ENCODE results near the gene SBF2.

DNA sequence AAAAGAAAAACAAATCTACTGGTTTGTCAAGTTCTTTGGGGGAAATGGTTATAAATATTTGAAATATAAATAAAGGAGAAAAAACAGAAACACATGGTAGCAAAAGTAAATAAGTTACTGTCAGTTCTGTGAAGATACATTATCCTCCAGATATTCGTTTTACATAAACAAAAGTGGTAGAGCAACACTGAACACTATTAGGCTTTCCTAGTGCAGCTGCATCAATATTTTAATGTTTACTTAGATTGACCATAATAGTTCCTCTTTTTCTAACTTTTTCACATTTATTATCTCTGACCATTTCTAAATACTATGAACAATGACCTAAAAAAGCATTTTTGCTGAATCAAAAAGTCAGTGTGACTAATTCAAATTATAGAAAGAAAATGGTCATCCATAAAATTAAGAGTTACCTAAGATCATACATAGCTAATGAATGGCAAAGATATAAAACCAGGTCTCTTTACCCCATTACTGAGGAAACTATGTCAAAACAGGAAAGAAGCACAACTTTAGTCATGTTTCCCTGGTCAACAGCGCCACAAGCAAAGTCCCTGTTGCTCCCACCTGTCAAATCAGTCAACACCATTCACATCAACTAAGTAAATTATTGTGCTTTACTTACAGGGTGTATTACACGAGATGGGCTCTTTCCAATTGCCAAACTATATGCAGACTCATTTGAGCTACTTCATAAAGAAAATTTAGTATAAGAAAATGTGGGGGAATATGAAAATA, 38.5 kb downstream of the SBF2 start:
- no peak for TF ChIP-seq POLR2A (IDR thresholded peaks at IDR 0.05)
- TF ChIP-seq, protein P1, sequence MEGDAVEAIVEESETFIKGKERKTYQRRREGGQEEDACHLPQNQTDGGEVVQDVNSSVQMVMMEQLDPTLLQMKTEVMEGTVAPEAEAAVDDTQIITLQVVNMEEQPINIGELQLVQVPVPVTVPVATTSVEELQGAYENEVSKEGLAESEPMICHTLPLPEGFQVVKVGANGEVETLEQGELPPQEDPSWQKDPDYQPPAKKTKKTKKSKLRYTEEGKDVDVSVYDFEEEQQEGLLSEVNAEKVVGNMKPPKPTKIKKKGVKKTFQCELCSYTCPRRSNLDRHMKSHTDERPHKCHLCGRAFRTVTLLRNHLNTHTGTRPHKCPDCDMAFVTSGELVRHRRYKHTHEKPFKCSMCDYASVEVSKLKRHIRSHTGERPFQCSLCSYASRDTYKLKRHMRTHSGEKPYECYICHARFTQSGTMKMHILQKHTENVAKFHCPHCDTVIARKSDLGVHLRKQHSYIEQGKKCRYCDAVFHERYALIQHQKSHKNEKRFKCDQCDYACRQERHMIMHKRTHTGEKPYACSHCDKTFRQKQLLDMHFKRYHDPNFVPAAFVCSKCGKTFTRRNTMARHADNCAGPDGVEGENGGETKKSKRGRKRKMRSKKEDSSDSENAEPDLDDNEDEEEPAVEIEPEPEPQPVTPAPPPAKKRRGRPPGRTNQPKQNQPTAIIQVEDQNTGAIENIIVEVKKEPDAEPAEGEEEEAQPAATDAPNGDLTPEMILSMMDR (IDR thresholded peaks at IDR 0.05), result no peak
